ENCODE results near the gene GSE1. TPM values are rescaled to one million over a fixed set of nuclear protein-coding genes. Genes with fewer than 3 reads are reported as not detected.

Gene GSE1
- polyA plus RNA-seq, 1 donor (not counting 4 experiments of a cell fraction or from before 2014, with no cell fraction given), result 5.0 TPM

GRCh38 chr16:85570735-85571562 lies 42.2 kb upstream of the GSE1 start:
- no peak for FAIRE-seq
- H3K4me3 ChIP-seq (ENCODE audit: control insufficient read depth in 2 of 3, extremely low read depth in 1 of 3, insufficient read depth in 2 of 3, low read depth in 1 of 3, low read length in 3 of 3), result no peak overlapping the region

DNA sequence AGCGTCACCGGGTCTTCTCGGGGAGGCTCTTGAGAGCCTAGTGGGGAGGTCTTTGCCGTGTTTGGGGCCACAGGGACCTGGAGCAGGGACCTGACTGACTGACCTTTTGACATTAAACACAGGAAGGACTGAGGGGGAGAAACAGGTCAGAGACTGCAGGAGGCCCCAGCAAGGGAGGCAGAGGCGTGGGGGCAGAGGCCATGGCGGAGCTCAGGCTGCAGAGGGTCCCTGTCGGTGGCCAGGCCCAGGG lies 41.6 kb upstream of the GSE1 start:
- dilution Hi-C loops (cut with MboI; ENCODE audit: extremely low pct_ligation_motif_present, low sequenced_read_pairs), result no loop called here
- no peak overlapping the region for H3K27ac ChIP-seq (ENCODE audit: control insufficient read depth, insufficient read depth, low read length)
- H3K4me1 ChIP-seq (ENCODE audit: control insufficient read depth, extremely low read depth, insufficient read depth, low read length), result no peaks in the 10 kb centered on the region

More at GRCh38 chr16:85570735-85571562, 42.2 kb upstream of the GSE1 start:
- Histone ChIP-seq H3K9me1 (ENCODE audit: control insufficient read depth, extremely low read depth, insufficient read depth, low read length) (no peaks in the 10 kb centered on the region), H3K4me1 (ENCODE audit: control insufficient read depth, extremely low read depth, insufficient read depth, low read length) (no peaks in the 10 kb centered on the region), H3K27me3 (ENCODE audit: control insufficient read depth, extremely low read depth, insufficient read depth, low read length) (peaks cover 6% of the 10 kb centered on the region), H3K4me2 (ENCODE audit: control insufficient read depth, extremely low read depth, insufficient read depth, low read depth, low read length) (no peak overlapping the region), H3K27ac (ENCODE audit: control insufficient read depth, insufficient read depth, low read length) (no peak overlapping the region), H4K20me1 (ENCODE audit: control insufficient read depth, extremely low read depth, insufficient read depth, low read length) (peaks cover 3% of the 10 kb centered on the region), H3K79me2 (ENCODE audit: control insufficient read depth, insufficient read depth, low read length) (no peaks in the 10 kb centered on the region), H3K9me3 (ENCODE audit: control insufficient read depth, low read depth, low read length) (no peaks in the 10 kb centered on the region), H3K9ac (ENCODE audit: control insufficient read depth, extremely low read depth, insufficient read depth, low read length) (no peak overlapping the region), H3K36me3 (ENCODE audit: control insufficient read depth in 2 of 2, extremely low read depth in 1 of 2, insufficient read depth in 2 of 2, low read length in 2 of 2) (no peaks in the 10 kb centered on the region), H2AFZ (ENCODE audit: control insufficient read depth, low read length) (no peak overlapping the region)
- TF ChIP-seq CTCF (optimal IDR thresholded peaks at IDR 0.05 in 1 of 3, IDR thresholded peaks at IDR 0.05 in 1 of 3, conservative IDR thresholded peaks at IDR 0.05 in 1 of 3; ENCODE audit: extremely low read depth in 1 of 3, insufficient read depth in 2 of 3, low read length in 3 of 3), result no peak
- TF ChIP-seq EZH2 (IDR thresholded peaks at IDR 0.05; ENCODE audit: low read length), result no peak
- no peak for DNase-seq (ENCODE audit: low read depth, low spot score)
- dilution Hi-C loops (cut with MboI; ENCODE audit: extremely low pct_ligation_motif_present, low sequenced_read_pairs), result no loop called here

More for the DNA sequence above, 41.6 kb upstream of the GSE1 start:
- Histone ChIP-seq H3K79me2 (ENCODE audit: control insufficient read depth, insufficient read depth, low read length) (no peaks in the 10 kb centered on the region), H3K36me3 (ENCODE audit: control insufficient read depth in 2 of 2, extremely low read depth in 1 of 2, insufficient read depth in 2 of 2, low read length in 2 of 2) (no peaks in the 10 kb centered on the region), H3K27me3 (ENCODE audit: control insufficient read depth, extremely low read depth, insufficient read depth, low read length) (peaks cover 6% of the 10 kb centered on the region), H3K9me3 (ENCODE audit: control insufficient read depth, low read depth, low read length) (no peaks in the 10 kb centered on the region), H4K20me1 (ENCODE audit: control insufficient read depth, extremely low read depth, insufficient read depth, low read length) (peaks cover 6% of the 10 kb centered on the region), H3K4me2 (ENCODE audit: control insufficient read depth, extremely low read depth, insufficient read depth, low read depth, low read length) (no peak overlapping the region), H3K9me1 (ENCODE audit: control insufficient read depth, extremely low read depth, insufficient read depth, low read length) (no peaks in the 10 kb centered on the region), H2AFZ (ENCODE audit: control insufficient read depth, low read length) (no peak overlapping the region), H3K4me3 (ENCODE audit: control insufficient read depth in 2 of 3, extremely low read depth in 1 of 3, insufficient read depth in 2 of 3, low read depth in 1 of 3, low read length in 3 of 3) (no peak overlapping the region), H3K9ac (ENCODE audit: control insufficient read depth, extremely low read depth, insufficient read depth, low read length) (no peak overlapping the region)
- DNase-seq (ENCODE audit: low read depth, low spot score), result no peak
- TF ChIP-seq CTCF (optimal IDR thresholded peaks at IDR 0.05 in 1 of 3, IDR thresholded peaks at IDR 0.05 in 1 of 3, conservative IDR thresholded peaks at IDR 0.05 in 1 of 3; ENCODE audit: extremely low read depth in 1 of 3, insufficient read depth in 2 of 3, low read length in 3 of 3) (no peak), EZH2 (IDR thresholded peaks at IDR 0.05; ENCODE audit: low read length) (no peak)
- no peak for FAIRE-seq

Measured in keratinocyte (primary cell).